RWPE2 (cell line): Measurements from ENCODE around the gene LINC00632.

ENCODE experiments used
- ATAC-seq: fragments of 200-7000 bp; cut with Tn5 transposase; 3 replicates; pipeline ENCODE4 v1.9.1; 2021; ENCODE audit warnings: low read depth
- DNase-seq: peaks from one replicate; pipeline ENCODE4 v3.0.0-alpha.2; 2020; ENCODE audit warnings: low spot score
- H3K27ac ChIP-seq: fragments of 450-650 bp; 2 replicates; pipeline ENCODE4 v1.5.1; 2017; ENCODE audit warnings: mild to moderate bottlenecking; ENCODE audit not compliant: poor library complexity, severe bottlenecking
- H3K27me3 ChIP-seq: fragments of 250-450 bp; sonication (Bioruptor Pico); 2 replicates; pipeline ENCODE4 v1.5.1; 2021; ENCODE audit warnings: mild to moderate bottlenecking, moderate library complexity; ENCODE audit not compliant: insufficient read depth, poor library complexity, severe bottlenecking
- H3K36me3 ChIP-seq: fragments of 250-450 bp; sonication (Bioruptor Pico); 2 replicates; pipeline ENCODE4 v1.5.1; 2020; ENCODE audit warnings: low read depth, mild to moderate bottlenecking, moderate library complexity
- H3K4me1 ChIP-seq: fragments of 250-450 bp; sonication (Bioruptor Pico); 2 replicates; pipeline ENCODE4 v1.5.1; 2021; ENCODE audit warnings: mild to moderate bottlenecking, moderate library complexity; ENCODE audit not compliant: insufficient read depth, poor library complexity, severe bottlenecking
- H3K4me3 ChIP-seq: fragments of 250-450 bp; sonication (Bioruptor Pico); 2 replicates; pipeline ENCODE4 v1.5.1; 2021; ENCODE audit warnings: mild to moderate bottlenecking, moderate library complexity; ENCODE audit not compliant: severe bottlenecking
- H3K9me3 ChIP-seq: fragments of 250-450 bp; sonication (Bioruptor Pico); 2 replicates; pipeline ENCODE4 v1.5.1; 2021; ENCODE audit warnings: mild to moderate bottlenecking, moderate library complexity; ENCODE audit not compliant: severe bottlenecking
- TF ChIP-seq, protein P1 (sequence below): fragments of 450-650 bp; IDR thresholded peaks from one replicate; pipeline ENCODE4 v1.5.1; 2017; ENCODE audit warnings: mild to moderate bottlenecking, moderate library complexity; ENCODE audit not compliant: poor library complexity, severe bottlenecking

The LINC00632 gene

DNA sequence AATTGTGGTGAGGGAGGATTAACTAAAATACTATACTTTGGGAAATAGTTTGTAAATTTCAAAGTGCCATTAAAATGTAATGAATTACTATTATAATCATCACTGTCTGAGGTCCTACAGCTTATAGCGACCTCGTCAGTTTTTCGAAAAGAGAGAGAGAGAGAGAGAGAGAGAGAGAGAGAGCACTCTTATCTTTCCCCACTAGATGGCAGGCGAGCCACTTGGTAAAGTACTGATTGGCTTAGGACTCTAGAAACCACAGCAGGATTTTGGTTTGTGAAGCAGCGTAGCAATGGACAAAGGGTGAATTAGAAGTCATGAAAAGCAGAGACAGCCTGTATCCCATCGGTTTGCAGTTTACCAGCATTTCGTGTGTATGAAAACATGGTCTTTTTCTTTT is 52.5 kb downstream of the LINC00632 start:
- ATAC-seq (peak; percentile 61; the same call in 2 of the 3 replicates), DNase-seq (no peak)
- Histone ChIP-seq H3K27ac (no peak overlapping the region), H3K4me1 (no peaks in the 10 kb centered on the region), H3K27me3 (no peaks in the 10 kb centered on the region), H3K36me3 (no peaks in the 10 kb centered on the region), H3K9me3 (no peaks in the 10 kb centered on the region), H3K4me3 (no peak overlapping the region)
- TF ChIP-seq, protein P1, sequence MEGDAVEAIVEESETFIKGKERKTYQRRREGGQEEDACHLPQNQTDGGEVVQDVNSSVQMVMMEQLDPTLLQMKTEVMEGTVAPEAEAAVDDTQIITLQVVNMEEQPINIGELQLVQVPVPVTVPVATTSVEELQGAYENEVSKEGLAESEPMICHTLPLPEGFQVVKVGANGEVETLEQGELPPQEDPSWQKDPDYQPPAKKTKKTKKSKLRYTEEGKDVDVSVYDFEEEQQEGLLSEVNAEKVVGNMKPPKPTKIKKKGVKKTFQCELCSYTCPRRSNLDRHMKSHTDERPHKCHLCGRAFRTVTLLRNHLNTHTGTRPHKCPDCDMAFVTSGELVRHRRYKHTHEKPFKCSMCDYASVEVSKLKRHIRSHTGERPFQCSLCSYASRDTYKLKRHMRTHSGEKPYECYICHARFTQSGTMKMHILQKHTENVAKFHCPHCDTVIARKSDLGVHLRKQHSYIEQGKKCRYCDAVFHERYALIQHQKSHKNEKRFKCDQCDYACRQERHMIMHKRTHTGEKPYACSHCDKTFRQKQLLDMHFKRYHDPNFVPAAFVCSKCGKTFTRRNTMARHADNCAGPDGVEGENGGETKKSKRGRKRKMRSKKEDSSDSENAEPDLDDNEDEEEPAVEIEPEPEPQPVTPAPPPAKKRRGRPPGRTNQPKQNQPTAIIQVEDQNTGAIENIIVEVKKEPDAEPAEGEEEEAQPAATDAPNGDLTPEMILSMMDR: peak; percentile 64

DNA sequence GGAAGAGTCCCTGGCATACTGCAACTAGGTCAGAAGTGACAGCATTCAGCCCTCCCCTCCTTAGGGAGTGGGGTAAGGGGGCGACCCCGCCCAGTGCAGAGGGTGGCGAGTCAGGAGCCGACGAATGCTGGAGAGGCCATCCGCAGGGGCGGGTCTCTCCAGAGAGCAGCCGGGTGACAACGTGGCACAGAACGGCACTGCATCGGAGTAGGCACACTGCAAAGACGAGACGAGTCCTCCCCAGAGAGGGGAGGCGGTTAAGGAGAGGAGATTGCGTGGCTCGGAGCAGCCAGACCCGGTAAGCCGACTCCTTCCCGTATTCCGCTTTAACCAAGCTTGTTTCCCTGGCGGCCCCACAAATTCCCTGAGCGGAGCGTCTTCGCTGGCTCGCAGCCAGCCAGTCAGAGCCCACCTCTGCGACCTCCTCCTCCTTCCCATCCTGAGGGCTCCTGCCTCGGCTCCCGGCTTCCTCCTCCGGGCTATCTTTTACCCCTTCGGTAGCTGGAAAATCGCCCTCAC is 54.9 kb downstream of the LINC00632 start:
- H3K4me3 ChIP-seq: peak overlapping the region; percentile 14
- no peak overlapping the region for H3K27ac ChIP-seq
- no peak for DNase-seq

DNA sequence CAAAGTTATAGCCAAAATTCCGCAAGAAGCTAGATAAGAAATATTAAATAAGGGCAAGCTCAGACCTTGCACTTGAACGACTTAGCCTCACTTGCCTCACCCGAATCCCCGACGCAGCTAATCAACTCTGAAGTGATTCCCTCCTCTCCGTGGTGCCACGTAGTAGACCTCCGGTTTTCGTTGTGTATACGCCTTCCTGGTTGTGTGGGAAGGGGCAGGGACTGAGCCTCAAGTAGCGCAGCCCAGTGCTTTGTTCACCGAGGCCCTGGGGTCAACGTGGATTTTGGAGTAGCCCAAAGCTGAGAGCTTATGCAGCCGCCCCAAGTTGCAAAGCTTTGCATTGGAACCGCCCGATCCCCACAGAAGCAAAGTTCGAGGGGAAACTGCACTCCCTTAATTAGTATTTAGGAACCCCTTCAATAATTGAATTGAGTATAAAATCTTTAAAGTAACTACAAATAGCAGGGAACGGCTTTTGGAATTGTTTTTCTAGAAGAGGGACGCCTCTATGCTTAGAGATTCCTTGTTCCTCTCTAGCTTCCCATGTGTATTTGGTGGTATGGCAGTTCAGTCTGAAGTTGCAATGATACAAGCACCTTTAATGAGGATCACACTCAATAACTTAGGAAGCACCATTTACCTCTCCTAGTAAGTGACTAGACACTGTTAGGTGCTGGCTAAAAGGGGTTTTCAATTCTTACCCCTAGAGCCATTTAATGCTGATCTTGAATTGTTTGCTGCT is 55.7 kb downstream of the LINC00632 start:
- Histone ChIP-seq H3K4me1 (no peaks in the 10 kb centered on the region), H3K9me3 (no peaks in the 10 kb centered on the region), H3K27me3 (no peaks in the 10 kb centered on the region), H3K27ac (no peak overlapping the region), H3K36me3 (no peaks in the 10 kb centered on the region), H3K4me3 (no peak overlapping the region)
- TF ChIP-seq, protein P1: no peak
- DNase-seq (no peak), ATAC-seq (no peak)

More for the DNA sequence above, 54.9 kb downstream of the LINC00632 start:
- H3K9me3 ChIP-seq: no peaks in the 10 kb centered on the region
- TF ChIP-seq, protein P1: no peak
- peak; percentile 53; the same call in 2 of the 3 replicates for ATAC-seq
- H3K27me3 ChIP-seq: no peaks in the 10 kb centered on the region
- H3K4me1 ChIP-seq: no peaks in the 10 kb centered on the region
- H3K36me3 ChIP-seq: no peaks in the 10 kb centered on the region

DNA sequence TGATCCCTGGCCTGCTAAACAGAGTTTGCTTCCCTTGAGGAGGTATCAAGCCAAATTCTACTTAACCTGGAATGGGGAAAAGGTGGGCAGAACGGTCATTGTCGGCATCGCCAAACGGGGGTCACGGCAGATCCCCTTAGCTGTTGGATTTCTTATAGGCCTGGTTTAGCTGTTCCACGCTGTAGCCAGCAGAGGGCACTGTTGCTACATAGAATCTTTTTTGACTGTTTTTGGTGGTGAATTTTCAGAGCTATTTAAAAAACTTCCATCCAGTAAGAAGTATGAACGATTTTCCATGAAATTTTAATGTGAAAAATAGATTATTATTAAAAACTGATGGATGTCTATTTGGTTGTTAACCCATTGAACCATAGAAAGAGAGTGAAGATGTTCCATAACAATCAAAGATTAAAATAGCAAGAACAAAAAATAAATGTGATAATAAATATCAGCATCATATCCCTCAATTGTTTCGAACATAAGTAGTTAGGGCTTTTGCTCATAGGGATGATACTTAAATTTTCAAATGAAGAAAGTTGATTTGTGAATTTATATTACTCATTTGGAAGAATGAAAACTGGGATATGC is 56.6 kb downstream of the LINC00632 start:
- no peaks in the 10 kb centered on the region for H3K9me3 ChIP-seq
- H3K36me3 ChIP-seq: no peaks in the 10 kb centered on the region
- no peaks in the 10 kb centered on the region for H3K4me1 ChIP-seq
- DNase-seq (no peak), ATAC-seq (no peak)
- no peak overlapping the region for H3K27ac ChIP-seq
- H3K27me3 ChIP-seq: no peaks in the 10 kb centered on the region
- TF ChIP-seq, protein P1: peak; percentile 61
- H3K4me3 ChIP-seq: no peak overlapping the region
